ENCODE results near the gene FRMD3. TPM values are rescaled to one million over a fixed set of nuclear protein-coding genes. Genes with fewer than 3 reads are reported as not detected.

Gene FRMD3
- total RNA-seq, 1 experiment from 2014 or later, result 3.9 TPM

DNA sequence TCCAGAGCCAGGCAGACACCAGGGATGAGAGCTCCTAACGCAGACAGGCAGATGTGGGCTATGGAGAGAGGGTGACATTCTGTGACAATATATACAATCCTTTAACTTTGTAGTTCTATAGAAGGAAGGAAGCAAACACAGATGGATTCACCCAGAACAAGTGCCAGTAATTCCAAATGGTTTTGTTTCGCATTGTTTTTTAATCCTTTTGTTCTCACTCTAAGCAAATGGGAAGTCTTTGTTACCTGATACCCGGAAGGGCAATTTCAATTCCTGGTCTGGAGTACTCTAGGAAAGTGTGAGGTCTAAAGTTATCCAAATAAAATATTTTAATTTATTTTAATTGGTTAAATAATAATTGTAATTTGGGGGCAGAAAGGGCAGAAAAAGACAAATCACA, 2.5 kb downstream of the FRMD3 start:
- DNase-seq (no peak), ATAC-seq (no peak)
- H3F3A ChIP-seq (ENCODE audit: low read length, unreplicated experiment), result no peaks in the 10 kb centered on the region
- ChIA-PET CTCF (no interaction called here), POLR2A (ENCODE audit: unreplicated experiment) (no interaction called here)
- no peaks in the 10 kb centered on the region for H3K36me3 ChIP-seq (ENCODE audit: low read depth, low read length)
- TF ChIP-seq, protein P1, sequence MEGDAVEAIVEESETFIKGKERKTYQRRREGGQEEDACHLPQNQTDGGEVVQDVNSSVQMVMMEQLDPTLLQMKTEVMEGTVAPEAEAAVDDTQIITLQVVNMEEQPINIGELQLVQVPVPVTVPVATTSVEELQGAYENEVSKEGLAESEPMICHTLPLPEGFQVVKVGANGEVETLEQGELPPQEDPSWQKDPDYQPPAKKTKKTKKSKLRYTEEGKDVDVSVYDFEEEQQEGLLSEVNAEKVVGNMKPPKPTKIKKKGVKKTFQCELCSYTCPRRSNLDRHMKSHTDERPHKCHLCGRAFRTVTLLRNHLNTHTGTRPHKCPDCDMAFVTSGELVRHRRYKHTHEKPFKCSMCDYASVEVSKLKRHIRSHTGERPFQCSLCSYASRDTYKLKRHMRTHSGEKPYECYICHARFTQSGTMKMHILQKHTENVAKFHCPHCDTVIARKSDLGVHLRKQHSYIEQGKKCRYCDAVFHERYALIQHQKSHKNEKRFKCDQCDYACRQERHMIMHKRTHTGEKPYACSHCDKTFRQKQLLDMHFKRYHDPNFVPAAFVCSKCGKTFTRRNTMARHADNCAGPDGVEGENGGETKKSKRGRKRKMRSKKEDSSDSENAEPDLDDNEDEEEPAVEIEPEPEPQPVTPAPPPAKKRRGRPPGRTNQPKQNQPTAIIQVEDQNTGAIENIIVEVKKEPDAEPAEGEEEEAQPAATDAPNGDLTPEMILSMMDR (conservative IDR thresholded peaks at IDR 0.05; ENCODE audit: low read depth, low read length), result no peak
- no peak for TF ChIP-seq EZH2phosphoT487 (IDR thresholded peaks at IDR 0.05; ENCODE audit: borderline replicate concordance, low read length)
- no peak for TF ChIP-seq EZH2 (IDR thresholded peaks at IDR 0.05; ENCODE audit: low read length, unreplicated experiment)
- no peaks in the 10 kb centered on the region for H4K20me1 ChIP-seq (ENCODE audit: low read length)
- H3K4me1 ChIP-seq (ENCODE audit: insufficient read depth, low read length), result peaks cover 3% of the 10 kb centered on the region; the same call in 1 of the 2 replicates
- no peak overlapping the region for H2AFZ ChIP-seq (ENCODE audit: low read length)
- no peaks in the 10 kb centered on the region for H3K9me3 ChIP-seq (ENCODE audit: low read length)
- H3K9ac ChIP-seq (ENCODE audit: low read length), result no peak overlapping the region
- H3K27me3 ChIP-seq (ENCODE audit: low read length), result no peaks in the 10 kb centered on the region
- intact Hi-C loops (cut with micrococcal nuclease), result loop anchor here (2.0 kb wide), 1 partner anchor 63 kb away; no protein-coding TSS in a partner anchor
- H3K4me3 ChIP-seq (ENCODE audit: low read length), result no peak overlapping the region
- H3K79me2 ChIP-seq (ENCODE audit: low read length), result peaks cover 30% of the 10 kb centered on the region
- no peak overlapping the region for H3K4me2 ChIP-seq (ENCODE audit: low read length)
- no peak overlapping the region for H3K27ac ChIP-seq (ENCODE audit: low read length)
- no TSS peak for BruUV-seq (replicated peaks)
- H3K9me2 ChIP-seq (replicated peaks; ENCODE audit: low read length), result no peaks in the 10 kb centered on the region

DNA sequence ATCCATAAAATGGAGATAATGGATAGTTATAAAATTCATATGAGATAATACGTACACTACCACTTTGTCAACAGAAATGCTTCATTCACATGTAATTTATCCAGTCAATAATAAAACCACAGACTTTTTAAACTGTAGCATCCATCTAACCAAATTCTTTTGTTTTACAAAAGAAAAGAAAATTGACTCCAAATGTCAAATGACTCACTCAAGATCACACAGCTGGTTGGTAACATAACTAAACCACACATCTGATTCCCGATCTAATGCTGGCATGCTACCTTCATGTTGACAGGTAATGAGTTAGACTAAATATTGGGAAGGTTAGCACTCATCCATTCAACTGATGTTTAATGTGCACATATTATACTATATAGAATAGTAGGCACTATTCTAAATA, 4.9 kb downstream of the FRMD3 start:
- POLR2A ChIA-PET (ENCODE audit: unreplicated experiment), result no interaction called here
- no peak overlapping the region for H3K4me2 ChIP-seq (ENCODE audit: low read length)
- ATAC-seq, result peak; percentile 5
- no peaks in the 10 kb centered on the region for H3F3A ChIP-seq (ENCODE audit: low read length, unreplicated experiment)
- no peaks in the 10 kb centered on the region for H3K27me3 ChIP-seq (ENCODE audit: low read length)
- CTCF ChIA-PET, result no interaction called here
- no peak overlapping the region for H3K4me3 ChIP-seq (ENCODE audit: low read length)
- H4K20me1 ChIP-seq (ENCODE audit: low read length), result no peaks in the 10 kb centered on the region
- H3K27ac ChIP-seq (ENCODE audit: low read length), result no peak overlapping the region
- intact Hi-C loops (cut with micrococcal nuclease), result no loop called here
- BruUV-seq (replicated peaks), result no TSS peak
- no peaks in the 10 kb centered on the region for H3K36me3 ChIP-seq (ENCODE audit: low read depth, low read length)
- H3K4me1 ChIP-seq (ENCODE audit: insufficient read depth, low read length), result 0 out of 2 replicates have a peak, but pooled peaks cover 3% of the 10 kb centered on the region
- H3K9ac ChIP-seq (ENCODE audit: low read length), result no peak overlapping the region
- H3K79me2 ChIP-seq (ENCODE audit: low read length), result peaks cover 33% of the 10 kb centered on the region
- peak; percentile 60 for DNase-seq
- no peaks in the 10 kb centered on the region for H3K9me3 ChIP-seq (ENCODE audit: low read length)
- TF ChIP-seq EZH2phosphoT487 (IDR thresholded peaks at IDR 0.05; ENCODE audit: borderline replicate concordance, low read length) (no peak), EZH2 (IDR thresholded peaks at IDR 0.05; ENCODE audit: low read length, unreplicated experiment) (no peak)
- TF ChIP-seq, protein P1 (conservative IDR thresholded peaks at IDR 0.05; ENCODE audit: low read depth, low read length), result no peak
- H2AFZ ChIP-seq (ENCODE audit: low read length), result no peak overlapping the region
- H3K9me2 ChIP-seq (replicated peaks; ENCODE audit: low read length), result no peaks in the 10 kb centered on the region

DNA sequence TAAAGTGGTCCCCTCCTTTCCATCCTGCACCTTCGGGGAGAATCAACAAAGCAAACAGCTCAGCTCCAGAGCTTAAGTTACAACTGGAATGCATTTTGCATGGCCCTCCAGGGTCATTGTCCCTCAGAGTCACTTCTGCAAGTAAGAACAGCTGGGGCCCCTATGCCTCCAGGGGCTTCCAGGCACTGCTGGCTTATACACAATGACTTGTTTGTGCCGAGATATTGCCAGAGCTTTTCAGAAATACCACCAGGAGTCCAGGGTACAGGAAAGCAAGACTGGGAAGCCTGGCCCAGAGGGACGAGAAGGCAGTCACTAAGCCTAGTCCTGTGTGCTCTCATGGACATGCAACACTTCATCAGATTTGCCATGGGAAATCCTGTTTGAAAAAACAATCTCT, 11.3 kb downstream of the FRMD3 start:
- peaks cover 10% of the 10 kb centered on the region; the same call in 1 of the 2 replicates for H3K79me2 ChIP-seq (ENCODE audit: low read length)
- CTCF ChIA-PET, result no interaction called here
- H3K4me1 ChIP-seq (ENCODE audit: insufficient read depth, low read length), result 0 out of 2 replicates have a peak, but pooled peaks cover under 1% of the 10 kb centered on the region
- H3K9ac ChIP-seq (ENCODE audit: low read length), result no peak overlapping the region
- no peaks in the 10 kb centered on the region for H3K36me3 ChIP-seq (ENCODE audit: low read depth, low read length)
- H3K27me3 ChIP-seq (ENCODE audit: low read length), result no peaks in the 10 kb centered on the region
- no peaks in the 10 kb centered on the region for H3K9me3 ChIP-seq (ENCODE audit: low read length)
- no peaks in the 10 kb centered on the region for H3F3A ChIP-seq (ENCODE audit: low read length, unreplicated experiment)
- POLR2A ChIA-PET (ENCODE audit: unreplicated experiment), result no interaction called here
- H3K4me2 ChIP-seq (ENCODE audit: low read length), result no peak overlapping the region
- BruUV-seq (replicated peaks), result no TSS peak
- no peak overlapping the region for H3K27ac ChIP-seq (ENCODE audit: low read length)
- no peak overlapping the region for H3K4me3 ChIP-seq (ENCODE audit: low read length)
- no peak for TF ChIP-seq EZH2 (IDR thresholded peaks at IDR 0.05; ENCODE audit: low read length, unreplicated experiment)
- TF ChIP-seq EZH2phosphoT487 (IDR thresholded peaks at IDR 0.05; ENCODE audit: borderline replicate concordance, low read length), result no peak
- TF ChIP-seq, protein P1 (conservative IDR thresholded peaks at IDR 0.05; ENCODE audit: low read depth, low read length), result no peak
- intact Hi-C loops (cut with micrococcal nuclease), result no loop called here
- no peak overlapping the region for H2AFZ ChIP-seq (ENCODE audit: low read length)
- no peaks in the 10 kb centered on the region for H4K20me1 ChIP-seq (ENCODE audit: low read length)
- DNase-seq (no peak), ATAC-seq (no peak)
- no peaks in the 10 kb centered on the region for H3K9me2 ChIP-seq (replicated peaks; ENCODE audit: low read length)
